Esophagus (tissue), 2 donors: Measurements from ENCODE around the gene CRY1. TPM values are rescaled to one million over a fixed set of nuclear protein-coding genes. Genes with fewer than 3 reads are reported as not detected.

ENCODE experiments used
- H3K27ac ChIP-seq, 2 donors: one replicate each; pipeline ENCODE4 v1.5.1; 2013; ENCODE audit warnings: low read depth in 2 of 2, mild to moderate bottlenecking in 2 of 2, inconsistent platforms in 1 of 2, low read length in 1 of 2, moderate library complexity in 1 of 2
- H3K27me3 ChIP-seq, 2 donors: one replicate each; pipeline ENCODE4 v1.6.1; 2013; ENCODE audit warnings: low read length in 2 of 2, control low read depth in 1 of 2, mild to moderate bottlenecking in 1 of 2; ENCODE audit not compliant: insufficient read depth in 2 of 2, control insufficient read depth in 1 of 2
- H3K36me3 ChIP-seq, 2 donors: one replicate each; pipeline ENCODE4 v1.6.1; 2013; ENCODE audit warnings: low read length in 1 of 2; ENCODE audit not compliant: control insufficient read depth in 2 of 2, insufficient read depth in 2 of 2
- H3K4me1 ChIP-seq, 2 donors: one replicate each; pipeline ENCODE4 v1.6.1; 2013; ENCODE audit warnings: low read length in 1 of 2; ENCODE audit not compliant: control insufficient read depth in 2 of 2, insufficient read depth in 2 of 2
- H3K4me3 ChIP-seq, 2 donors: one replicate each; pipeline ENCODE4 v1.5.1; 2013; ENCODE audit warnings: low read length in 2 of 2, mild to moderate bottlenecking in 2 of 2, low read depth in 1 of 2, moderate library complexity in 1 of 2
- H3K9me3 ChIP-seq, 2 donors: one replicate each; pipeline ENCODE4 v1.6.1; 2013; ENCODE audit warnings: mild to moderate bottlenecking in 2 of 2, low read depth in 1 of 2, low read length in 1 of 2, moderate library complexity in 1 of 2; ENCODE audit not compliant: control insufficient read depth in 2 of 2, insufficient read depth in 1 of 2
- WGBS, 2 donors: extraction: QIAGEN DNeasy Blood & Tissue Kit; methylation state at CpG; one replicate each; pipeline ENCODE4 v1.1.7; 2013; 5-methylcytosine and 5-hydroxymethylcytosine counted together
- polyA plus RNA-seq, 2 donors: library from polyadenylated mRNA; stranded (reverse); fragments of 200-250 nt; gene quantifications; one replicate each; pipeline ENCODE4 v1.2.3, GENCODE V29; 2013
- donor health status: healthy with polysubstance abuse.
- donor health status: Bipolar disorder and iron deficiency.

The CRY1 gene
- polyA plus RNA-seq, 2 donors = 4.1 to 4.8 TPM

DNA sequence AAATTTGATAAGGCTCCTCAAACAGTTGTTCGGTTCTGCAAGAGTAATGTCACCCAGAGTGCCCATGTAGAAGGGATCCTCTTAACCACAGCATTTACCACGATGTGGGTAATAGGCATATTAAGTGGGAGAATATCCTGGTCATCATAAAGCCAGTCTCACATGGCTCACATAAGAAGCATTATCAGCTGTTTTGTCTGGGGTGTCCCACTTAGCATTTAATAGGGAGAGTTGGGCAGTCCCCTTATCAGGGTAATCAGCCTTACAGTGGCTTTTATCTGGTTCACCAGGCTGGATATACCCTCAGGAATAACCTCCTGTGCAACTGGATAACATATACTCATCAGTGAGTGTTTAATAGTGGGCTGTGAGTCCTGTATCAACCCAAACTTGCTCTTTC is 150.6 kb downstream of the CRY1 start:
- 89 to 94% methylated on average over 2 of the region's 2 CpGs for WGBS, 2 donors
- Histone ChIP-seq H3K27me3 (no peaks in the 10 kb centered on the region), H3K4me1 (no peaks in the 10 kb centered on the region), H3K4me3 (no peak overlapping the region), H3K9me3 (no peaks in the 10 kb centered on the region), H3K36me3 (no peaks in the 10 kb centered on the region), H3K27ac (no peak overlapping the region)

DNA sequence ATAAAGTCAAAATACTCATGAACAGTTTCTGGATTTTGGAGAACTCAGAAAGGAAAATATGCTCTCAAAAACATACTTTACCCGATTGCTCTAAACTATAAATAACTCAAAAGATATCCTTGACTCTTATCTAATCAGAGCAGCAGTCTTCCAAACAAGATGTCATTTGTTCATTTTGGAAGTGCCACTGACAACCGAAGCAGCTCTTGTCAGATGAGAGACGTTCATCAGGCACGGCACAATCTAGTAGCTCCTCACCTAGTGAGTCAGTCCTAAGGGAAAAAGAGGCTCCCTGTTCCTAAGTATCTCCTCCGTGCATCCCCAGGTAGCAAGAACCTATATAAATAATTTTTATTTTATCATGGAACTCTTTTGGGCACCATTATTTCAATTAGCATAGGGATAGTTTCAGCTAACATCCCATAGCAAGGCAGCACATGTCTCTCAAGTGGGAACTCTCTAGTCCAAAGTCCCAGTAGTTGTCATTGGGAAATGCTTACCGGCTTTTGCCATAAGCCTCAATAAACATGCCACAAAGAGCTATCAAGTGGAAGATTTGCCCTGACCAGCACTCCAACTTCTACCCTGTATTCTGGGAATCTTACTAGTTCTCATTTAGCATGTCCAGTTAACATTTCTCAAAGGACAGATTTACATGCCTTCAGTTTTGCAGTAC is 151.7 kb downstream of the CRY1 start:
- Histone ChIP-seq H3K4me3 (no peak overlapping the region), H3K36me3 (no peaks in the 10 kb centered on the region), H3K9me3 (no peaks in the 10 kb centered on the region), H3K27me3 (no peaks in the 10 kb centered on the region), H3K27ac (no peak overlapping the region), H3K4me1 (no peaks in the 10 kb centered on the region)
- 66 to 75% methylated on average over 6 of the region's 6 CpGs for WGBS, 2 donors

Other genes with a start within 250 kb of the CRY1 start
- gene TMEM263, start 137.6 kb downstream of the CRY1 start, polyA plus RNA-seq = 1 to 10 TPM; 2.8 to 4.4 TPM
- 10 to 100 TPM in 1 of 2 donors, 1 to 10 TPM in 1; 5.8 to 15.0 TPM for gene MTERF2, start 106.4 kb downstream of the CRY1 start, polyA plus RNA-seq